DOHH2 (cell line): ENCODE measurements around the gene MRTFB.

ENCODE experiments used
- H3F3A ChIP-seq: fragments of 200-600 bp; sonication (generic), shearing (Covaris generic); 2 replicates; pipeline ENCODE4 v1.6.0; 2016; ENCODE audit warnings: antibody characterized with exemption, mild to moderate bottlenecking; ENCODE audit not compliant: control insufficient read depth, insufficient read depth
- H3K27ac ChIP-seq: fragments of 200-600 bp; sonication (generic); 2 replicates; pipeline ENCODE4 v1.5.1; 2014; ENCODE audit warnings: low read depth, mild to moderate bottlenecking, low read length, moderate library complexity
- H3K27me3 ChIP-seq: fragments of 200-600 bp; sonication (generic); 2 replicates; pipeline ENCODE4 v1.6.1; 2014; ENCODE audit warnings: mild to moderate bottlenecking, low read length, mixed read lengths; ENCODE audit not compliant: control insufficient read depth
- H3K36me3 ChIP-seq: fragments of 200-600 bp; sonication (generic); 2 replicates; pipeline ENCODE4 v1.6.1; 2014; ENCODE audit warnings: mild to moderate bottlenecking, low read length, moderate library complexity, mixed read lengths; ENCODE audit not compliant: control insufficient read depth
- H3K4me1 ChIP-seq: fragments of 200-600 bp; sonication (generic); 2 replicates; pipeline ENCODE4 v1.6.1; 2014; ENCODE audit warnings: mild to moderate bottlenecking, low read length, mixed read lengths; ENCODE audit not compliant: control insufficient read depth
- H3K4me2 ChIP-seq: fragments of 200-600 bp; sonication (generic); 2 replicates; pipeline ENCODE4 v1.6.0; 2014; ENCODE audit warnings: mild to moderate bottlenecking, low read length, moderate library complexity
- H3K4me3 ChIP-seq: fragments of 200-600 bp; sonication (generic); 2 replicates; pipeline ENCODE4 v1.5.1; 2014; ENCODE audit warnings: mild to moderate bottlenecking, low read length, mixed read lengths
- H3K79me2 ChIP-seq: fragments of 200-600 bp; sonication (generic); 2 replicates; pipeline ENCODE4 v1.6.1; 2014; ENCODE audit warnings: mild to moderate bottlenecking, low read length, mixed read lengths; ENCODE audit not compliant: control insufficient read depth
- H3K9me2 ChIP-seq: fragments of 200-600 bp; sonication (generic); replicated peaks from 2 replicates; pipeline ENCODE4 v1.6.1; 2014; ENCODE audit warnings: mild to moderate bottlenecking, low read length, mixed read lengths; ENCODE audit not compliant: control insufficient read depth
- H3K9me3 ChIP-seq: fragments of 200-600 bp; sonication (generic); 2 replicates; pipeline ENCODE4 v1.6.1; 2014; ENCODE audit warnings: antibody characterized with exemption, low read length, mixed read lengths; ENCODE audit not compliant: control insufficient read depth, insufficient read depth
- H4K20me1 ChIP-seq: fragments of 200-600 bp; sonication (generic); 2 replicates; pipeline ENCODE4 v1.6.0; 2014; ENCODE audit warnings: low read depth, mild to moderate bottlenecking, antibody characterized with exemption, low read length, moderate library complexity; ENCODE audit not compliant: control insufficient read depth, insufficient read depth
- CTCF ChIP-seq: fragments of 200-600 bp; sonication (generic); IDR thresholded peaks from one replicate; pipeline ENCODE4 v1.5.1; 2014; ENCODE audit warnings: antibody characterized with exemption, mild to moderate bottlenecking, low read depth, low read length; ENCODE audit not compliant: poor library complexity, severe bottlenecking
- EZH2phosphoT487 ChIP-seq: fragments of 200-600 bp; sonication (generic); IDR thresholded peaks from 2 replicates; pipeline ENCODE4 v1.6.1; 2017; ENCODE audit warnings: borderline replicate concordance, mild to moderate bottlenecking, antibody characterized with exemption, low read length, moderate library complexity, mixed read lengths

MRTFB gene

GRCh38 chr16:14125000-14125681 lies 54.0 kb downstream of the MRTFB start:
- no peaks in the 10 kb centered on the region for H3K27me3 ChIP-seq
- peaks cover 4% of the 10 kb centered on the region; the same call in 1 of the 2 replicates for H3F3A ChIP-seq
- H4K20me1 ChIP-seq: no peaks in the 10 kb centered on the region
- no peak overlapping the region for H3K4me3 ChIP-seq
- TF ChIP-seq CTCF: no peak
- no peak for TF ChIP-seq EZH2phosphoT487
- H3K79me2 ChIP-seq: peaks cover 18% of the 10 kb centered on the region
- no peak overlapping the region for H3K4me2 ChIP-seq
- no peak overlapping the region for H3K27ac ChIP-seq
- H3K36me3 ChIP-seq: no peaks in the 10 kb centered on the region
- no peaks in the 10 kb centered on the region for H3K9me3 ChIP-seq
- no peaks in the 10 kb centered on the region for H3K9me2 ChIP-seq
- peaks cover 12% of the 10 kb centered on the region for H3K4me1 ChIP-seq

GRCh38 chr16:14125708-14126107 lies 54.6 kb downstream of the MRTFB start:
- Histone ChIP-seq H4K20me1 (no peaks in the 10 kb centered on the region), H3K4me1 (peaks cover 12% of the 10 kb centered on the region), H3K9me3 (no peaks in the 10 kb centered on the region), H3K27ac (no peak overlapping the region), H3F3A (peaks cover 4% of the 10 kb centered on the region; the same call in 1 of the 2 replicates), H3K9me2 (no peaks in the 10 kb centered on the region), H3K79me2 (peaks cover 18% of the 10 kb centered on the region), H3K4me2 (no peak overlapping the region), H3K27me3 (no peaks in the 10 kb centered on the region), H3K36me3 (no peaks in the 10 kb centered on the region), H3K4me3 (no peak overlapping the region)
- TF ChIP-seq CTCF: no peak
- TF ChIP-seq EZH2phosphoT487: no peak

GRCh38 chr16:14128097-14128496 lies 57.0 kb downstream of the MRTFB start:
- H3K4me3 ChIP-seq: no peak overlapping the region
- no peak overlapping the region for H3K27ac ChIP-seq
- no peaks in the 10 kb centered on the region for H3K36me3 ChIP-seq
- H3K79me2 ChIP-seq: peaks cover 14% of the 10 kb centered on the region
- no peaks in the 10 kb centered on the region for H3K27me3 ChIP-seq
- H3K4me1 ChIP-seq: no peaks in the 10 kb centered on the region
- TF ChIP-seq EZH2phosphoT487 (no peak), CTCF (no peak)
- H3K4me2 ChIP-seq: no peak overlapping the region
- H3K9me2 ChIP-seq: no peaks in the 10 kb centered on the region
- no peaks in the 10 kb centered on the region for H3F3A ChIP-seq
- H4K20me1 ChIP-seq: no peaks in the 10 kb centered on the region
- H3K9me3 ChIP-seq: no peaks in the 10 kb centered on the region
